Measurements from ENCODE around the gene SPRED3.

DNA sequence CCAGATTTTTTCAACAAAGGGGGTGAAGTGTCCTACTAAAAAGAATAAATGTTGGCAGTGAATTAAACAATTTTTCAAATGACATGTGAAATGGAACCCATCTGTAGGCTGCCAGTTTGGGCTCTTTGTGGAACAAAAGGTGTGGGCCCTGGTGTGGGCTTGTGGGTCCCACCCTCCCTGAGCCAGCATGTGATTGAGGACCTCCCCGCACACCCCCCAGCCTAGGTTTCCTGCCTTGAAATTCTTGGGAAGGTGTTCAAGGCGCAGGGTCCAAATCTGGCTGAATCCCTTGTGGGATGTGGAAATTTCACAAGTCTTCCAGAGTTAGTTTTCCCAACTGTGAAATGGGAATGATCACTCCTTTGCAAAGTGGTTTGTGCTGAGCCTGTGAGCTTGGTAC, 4.8 kb upstream of the SPRED3 start:
- TF ChIP-seq, protein P1, sequence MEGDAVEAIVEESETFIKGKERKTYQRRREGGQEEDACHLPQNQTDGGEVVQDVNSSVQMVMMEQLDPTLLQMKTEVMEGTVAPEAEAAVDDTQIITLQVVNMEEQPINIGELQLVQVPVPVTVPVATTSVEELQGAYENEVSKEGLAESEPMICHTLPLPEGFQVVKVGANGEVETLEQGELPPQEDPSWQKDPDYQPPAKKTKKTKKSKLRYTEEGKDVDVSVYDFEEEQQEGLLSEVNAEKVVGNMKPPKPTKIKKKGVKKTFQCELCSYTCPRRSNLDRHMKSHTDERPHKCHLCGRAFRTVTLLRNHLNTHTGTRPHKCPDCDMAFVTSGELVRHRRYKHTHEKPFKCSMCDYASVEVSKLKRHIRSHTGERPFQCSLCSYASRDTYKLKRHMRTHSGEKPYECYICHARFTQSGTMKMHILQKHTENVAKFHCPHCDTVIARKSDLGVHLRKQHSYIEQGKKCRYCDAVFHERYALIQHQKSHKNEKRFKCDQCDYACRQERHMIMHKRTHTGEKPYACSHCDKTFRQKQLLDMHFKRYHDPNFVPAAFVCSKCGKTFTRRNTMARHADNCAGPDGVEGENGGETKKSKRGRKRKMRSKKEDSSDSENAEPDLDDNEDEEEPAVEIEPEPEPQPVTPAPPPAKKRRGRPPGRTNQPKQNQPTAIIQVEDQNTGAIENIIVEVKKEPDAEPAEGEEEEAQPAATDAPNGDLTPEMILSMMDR (conservative IDR thresholded peaks at IDR 0.05; ENCODE audit: low read length): no peak
- TF ChIP-seq EZH2phosphoT487 (IDR thresholded peaks at IDR 0.05; ENCODE audit: borderline replicate concordance, low read depth, low read length): no peak

All from OCI-LY7 (cell line).